HG02970 (cell line): ENCODE data around the gene PCDHGA4.
"Not testable (repeated sequence)": the region's sequence is repeated elsewhere in the genome, so short reads cannot be mapped to it uniquely, and the experiment has no call there.

Experiments
- ATAC-seq: cut with Tn5 transposase; IDR thresholded peaks from one replicate; pipeline ENCODE4 v1.9.1; 2021; ENCODE audit warnings: mild to moderate bottlenecking, moderate library complexity, moderate number of reproducible peaks; ENCODE audit not compliant: unreplicated experiment, low FRiP score

PCDHGA4 gene

GRCh38 chr5:141382469-141383294 is 27.9 kb downstream of the PCDHGA4 start, which contains the start of gene PCDHGA7:
Gene PCDHGA7 (plus strand): TSS chr5:141382742. CDS start chr5:141382900, 158 bp downstream.
- no peak for ATAC-seq

GRCh38 chr5:141383345-141383744 is 28.5 kb downstream of the PCDHGA4 start:
- no peak for ATAC-seq

GRCh38 chr5:141384471-141385267 is 29.8 kb downstream of the PCDHGA4 start:
- ATAC-seq = no peak

- not testable (repeated sequence) for ATAC-seq
Observed at GRCh38 chr5:141387557-141388311, 32.9 kb downstream of the PCDHGA4 start, which contains the start of gene PCDHGB4. Gene PCDHGB4 (plus strand): TSS chr5:141387698. CDS start chr5:141387885, 187 bp downstream.

GRCh38 chr5:141388661-141389060 is 33.8 kb downstream of the PCDHGA4 start:
- ATAC-seq = no peak

GRCh38 chr5:141389153-141390042 is 34.6 kb downstream of the PCDHGA4 start:
- ATAC-seq = no peak

DNA sequence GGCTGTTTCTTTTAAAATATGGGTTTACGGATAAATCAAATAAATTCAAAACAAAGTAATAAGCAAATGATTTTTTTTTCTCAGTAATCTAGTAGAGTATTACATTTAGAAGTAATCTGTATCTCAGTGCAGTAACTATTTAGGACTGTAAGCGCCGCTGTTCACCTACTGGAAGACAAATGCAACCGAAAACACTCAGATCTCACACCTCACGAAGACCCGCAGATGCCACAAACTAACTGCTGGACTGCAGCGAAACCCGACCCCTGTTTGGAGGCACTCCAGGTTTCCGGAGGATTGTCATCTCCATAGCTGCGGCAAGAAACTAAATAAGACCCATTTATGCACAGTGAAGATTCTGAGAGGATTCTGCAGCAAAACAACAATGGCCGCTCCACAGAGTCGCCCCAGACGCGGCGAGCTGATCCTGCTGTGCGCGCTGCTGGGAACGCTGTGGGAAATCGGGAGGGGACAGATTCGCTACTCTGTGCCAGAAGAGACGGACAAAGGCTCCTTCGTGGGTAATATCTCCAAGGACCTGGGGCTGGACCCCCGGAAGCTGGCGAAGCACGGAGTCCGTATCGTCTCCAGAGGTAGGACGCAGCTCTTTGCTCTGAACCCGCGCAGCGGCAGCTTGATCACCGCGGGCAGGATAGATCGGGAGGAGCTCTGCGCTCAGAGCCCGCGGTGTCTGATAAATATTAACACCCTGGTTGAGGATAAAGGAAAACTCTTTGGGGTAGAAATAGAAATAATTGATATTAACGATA is 37.8 kb downstream of the PCDHGA4 start, which contains the start of gene PCDHGA8:
PCDHGA8 (plus strand) TSS at position 205 of the 770 bp plus-strand sequence; CDS start at position 386, 181 bp downstream.
- ATAC-seq = no peak

DNA sequence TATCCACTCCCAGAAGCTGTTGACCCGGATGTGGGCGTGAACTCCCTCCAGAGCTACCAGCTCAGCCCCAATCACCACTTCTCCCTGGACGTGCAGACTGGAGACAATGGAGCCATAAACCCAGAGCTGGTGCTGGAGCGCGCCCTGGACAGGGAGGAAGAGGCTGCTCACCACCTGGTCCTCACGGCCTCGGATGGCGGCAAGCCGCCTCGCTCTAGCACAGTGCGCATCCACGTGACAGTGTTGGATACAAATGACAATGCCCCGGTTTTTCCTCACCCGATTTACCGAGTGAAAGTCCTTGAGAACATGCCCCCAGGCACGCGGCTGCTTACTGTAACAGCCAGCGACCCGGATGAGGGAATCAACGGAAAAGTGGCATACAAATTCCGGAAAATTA is 38.4 kb downstream of the PCDHGA4 start:
- no peak for ATAC-seq

DNA sequence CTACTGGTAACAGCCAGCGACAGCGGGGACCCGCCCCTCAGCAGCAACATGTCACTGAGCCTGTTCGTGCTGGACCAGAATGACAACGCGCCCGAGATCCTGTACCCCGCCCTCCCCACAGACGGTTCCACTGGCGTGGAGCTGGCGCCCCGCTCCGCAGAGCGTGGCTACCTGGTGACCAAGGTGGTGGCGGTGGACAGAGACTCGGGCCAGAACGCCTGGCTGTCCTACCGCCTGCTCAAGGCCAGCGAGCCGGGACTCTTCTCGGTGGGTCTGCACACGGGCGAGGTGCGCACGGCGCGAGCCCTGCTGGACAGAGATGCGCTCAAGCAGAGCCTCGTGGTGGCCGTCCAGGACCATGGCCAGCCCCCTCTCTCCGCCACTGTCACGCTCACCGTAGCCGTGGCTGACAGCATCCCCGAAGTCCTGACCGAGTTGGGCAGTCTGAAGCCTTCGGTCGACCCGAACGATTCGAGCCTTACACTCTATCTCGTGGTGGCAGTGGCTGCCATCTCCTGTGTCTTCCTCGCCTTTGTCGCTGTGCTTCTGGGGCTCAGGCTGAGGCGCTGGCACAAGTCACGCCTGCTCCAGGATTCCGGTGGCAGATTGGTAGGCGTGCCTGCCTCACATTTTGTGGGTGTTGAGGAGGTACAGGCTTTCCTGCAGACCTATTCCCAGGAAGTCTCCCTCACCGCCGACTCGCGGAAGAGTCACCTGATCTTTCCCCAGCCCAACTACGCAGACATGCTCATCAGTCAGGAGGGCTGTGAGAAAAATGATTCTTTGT is 39.8 kb downstream of the PCDHGA4 start:
- not testable (repeated sequence) for ATAC-seq

DNA sequence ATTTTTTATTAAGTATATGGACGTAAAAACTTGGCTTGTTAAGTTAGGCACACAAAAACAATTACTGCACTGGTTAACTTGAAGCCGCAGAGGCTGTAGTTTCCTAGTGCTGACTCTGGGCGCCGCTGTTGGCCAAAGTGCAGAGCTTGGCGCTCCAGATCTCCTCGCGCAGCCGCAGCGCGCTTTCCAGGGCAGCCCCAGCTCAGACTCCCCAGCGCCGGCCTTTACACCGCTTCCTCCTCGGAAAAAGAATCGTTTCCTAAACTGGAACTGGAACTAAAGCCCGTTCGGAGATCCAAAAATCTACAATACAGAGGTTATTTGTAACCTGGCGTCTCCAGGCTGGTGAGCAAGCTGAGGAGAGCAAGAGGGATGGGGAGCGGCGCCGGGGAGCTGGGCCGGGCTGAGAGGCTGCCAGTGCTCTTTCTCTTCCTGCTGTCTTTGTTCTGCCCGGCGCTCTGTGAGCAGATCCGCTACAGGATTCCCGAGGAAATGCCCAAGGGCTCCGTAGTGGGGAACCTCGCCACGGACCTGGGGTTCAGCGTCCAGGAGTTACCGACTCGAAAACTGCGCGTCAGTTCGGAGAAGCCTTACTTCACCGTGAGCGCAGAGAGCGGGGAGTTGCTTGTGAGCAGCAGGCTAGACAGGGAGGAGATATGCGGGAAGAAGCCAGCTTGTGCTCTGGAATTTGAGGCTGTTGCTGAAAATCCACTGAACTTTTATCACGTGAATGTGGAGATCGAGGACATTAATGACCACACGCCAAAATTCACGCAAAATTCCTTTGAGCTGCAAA is 43.1 kb downstream of the PCDHGA4 start, which contains the start of gene PCDHGB5:
PCDHGB5 (plus strand) TSS at position 192 of the 796 bp plus-strand sequence; CDS start at position 373, 181 bp downstream.
- not testable (repeated sequence) for ATAC-seq

DNA sequence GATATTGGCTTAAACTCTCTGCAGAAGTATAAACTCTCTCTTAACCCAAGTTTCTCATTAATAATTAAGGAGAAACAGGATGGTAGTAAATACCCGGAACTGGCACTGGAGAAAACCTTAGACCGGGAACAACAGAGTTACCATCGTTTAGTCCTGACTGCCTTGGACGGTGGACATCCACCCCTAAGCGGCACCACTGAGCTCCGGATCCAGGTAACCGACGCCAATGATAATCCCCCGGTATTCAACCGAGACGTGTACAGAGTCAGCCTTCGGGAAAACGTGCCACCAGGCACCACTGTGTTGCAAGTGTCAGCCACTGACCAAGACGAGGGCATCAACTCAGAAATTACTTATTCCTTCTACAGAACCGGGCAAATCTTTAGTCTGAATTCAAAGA is 43.8 kb downstream of the PCDHGA4 start:
- ATAC-seq = no peak

GRCh38 chr5:141399555-141400258 is 44.9 kb downstream of the PCDHGA4 start:
- ATAC-seq = no peak

GRCh38 chr5:141402553-141403243 is 47.9 kb downstream of the PCDHGA4 start, which contains the start of gene PCDHGA9:
Gene PCDHGA9 (plus strand): TSS chr5:141402778. CDS start chr5:141402953, 175 bp downstream.
- no peak for ATAC-seq

GRCh38 chr5:141403387-141403786 is 48.6 kb downstream of the PCDHGA4 start:
- ATAC-seq = no peak
